GM10266 (cell line): ENCODE data around the gene GMPR.
"Not testable (repeated sequence)": the region's sequence is repeated elsewhere in the genome, so short reads cannot be mapped to it uniquely, and the experiment has no call there.

Source experiments
- DNase-seq: peaks from one replicate; pipeline ENCODE4 v3.0.0; 2012; ENCODE audit errors: extremely low spot score
- CTCF ChIP-seq: IDR thresholded peaks from 2 replicates; pipeline ENCODE4 v1.5.1; 2012; ENCODE audit warnings: mild to moderate bottlenecking, low read depth; ENCODE audit not compliant: control insufficient read depth, insufficient read depth; ENCODE audit errors: missing control alignments

Gene GMPR

GRCh38 chr6:16264785-16265184 lies 26.4 kb downstream of the GMPR start:
- no peak for TF ChIP-seq CTCF
- DNase-seq: no peak

DNA sequence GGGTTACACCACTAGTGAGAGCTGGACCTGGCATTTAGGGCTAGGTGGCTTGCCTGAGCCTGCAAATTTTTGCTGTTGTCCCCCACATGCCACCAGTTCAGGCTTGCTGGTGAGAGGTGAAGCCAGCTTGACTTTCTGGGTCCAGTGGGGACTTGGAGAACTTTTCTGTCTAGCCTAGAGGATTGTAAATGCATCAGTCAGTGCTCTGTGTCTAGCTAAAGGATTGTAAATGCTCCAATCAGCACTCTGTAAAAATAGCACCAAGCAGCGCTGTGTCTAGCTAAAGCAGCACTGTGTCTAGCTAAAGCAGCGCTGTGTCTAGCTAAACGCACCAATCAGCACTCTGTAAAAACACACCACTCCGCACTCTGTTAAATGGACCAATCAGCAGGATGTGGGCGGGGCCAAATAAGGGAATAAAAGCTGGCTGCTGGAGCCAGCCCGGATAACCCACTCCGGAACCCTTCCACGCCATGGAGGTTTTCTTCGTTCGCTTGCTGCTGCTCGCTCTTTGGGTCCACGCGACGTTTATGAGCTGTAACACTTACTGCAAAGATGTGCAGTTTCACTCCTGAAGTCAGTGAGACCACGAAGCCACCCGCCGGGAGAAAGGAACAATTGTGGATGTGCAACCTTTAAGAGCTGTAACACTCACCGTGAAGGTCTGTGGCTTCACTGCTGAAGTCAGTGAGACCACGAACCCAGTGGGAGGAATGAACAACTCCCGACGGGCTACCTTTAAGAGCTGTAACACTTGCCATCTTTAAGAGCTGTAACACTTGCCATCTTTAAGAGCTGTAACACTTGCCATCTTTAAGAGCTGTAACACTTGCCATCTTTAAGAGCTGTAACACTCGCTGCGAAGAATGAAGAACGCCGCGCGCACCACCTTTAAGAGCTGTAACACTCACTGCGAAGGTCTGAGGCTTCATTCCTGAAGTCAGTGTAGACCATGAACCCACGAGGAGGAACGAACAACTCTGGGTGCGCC lies 27.3 kb downstream of the GMPR start:
- TF ChIP-seq CTCF: no peak
- no peak for DNase-seq

- no peak for TF ChIP-seq CTCF
Observed at GRCh38 chr6:16267428-16268263, 29.3 kb downstream of the GMPR start.

GRCh38 chr6:16269442-16270070 lies 31.2 kb downstream of the GMPR start:
- not testable (repeated sequence) for DNase-seq

More at GRCh38 chr6:16267428-16268263, 29.3 kb downstream of the GMPR start:
- no peak for DNase-seq

DNA sequence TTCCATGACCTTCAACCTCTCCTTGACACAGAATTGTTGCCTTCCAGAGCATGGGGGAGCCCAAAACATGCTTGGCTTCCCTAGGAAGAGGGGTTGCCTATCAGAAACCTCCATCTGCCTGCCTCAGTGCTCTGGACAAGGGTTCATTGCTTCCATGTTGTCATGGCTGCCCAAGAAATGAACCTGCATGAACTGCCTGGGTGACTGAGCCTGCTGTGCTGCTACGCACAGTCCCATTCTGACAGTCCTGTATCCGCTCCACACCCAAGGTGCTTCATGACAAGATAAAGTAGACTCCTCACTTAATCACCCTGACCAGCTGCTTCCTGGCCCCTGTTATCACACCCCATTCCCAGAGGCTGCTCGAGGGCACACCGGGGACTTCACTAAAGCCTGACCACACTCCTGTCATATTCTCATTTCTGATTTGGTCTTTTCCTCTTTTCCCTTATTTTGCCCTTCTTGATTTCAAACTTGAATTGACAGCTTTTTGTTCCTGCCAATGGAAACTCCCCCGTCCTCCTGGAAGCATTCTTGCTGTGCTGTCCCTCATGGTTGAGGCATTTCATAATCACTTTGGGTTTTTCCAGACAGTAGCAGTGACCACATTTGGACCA lies 31.9 kb downstream of the GMPR start:
- TF ChIP-seq CTCF: no peak

DNA sequence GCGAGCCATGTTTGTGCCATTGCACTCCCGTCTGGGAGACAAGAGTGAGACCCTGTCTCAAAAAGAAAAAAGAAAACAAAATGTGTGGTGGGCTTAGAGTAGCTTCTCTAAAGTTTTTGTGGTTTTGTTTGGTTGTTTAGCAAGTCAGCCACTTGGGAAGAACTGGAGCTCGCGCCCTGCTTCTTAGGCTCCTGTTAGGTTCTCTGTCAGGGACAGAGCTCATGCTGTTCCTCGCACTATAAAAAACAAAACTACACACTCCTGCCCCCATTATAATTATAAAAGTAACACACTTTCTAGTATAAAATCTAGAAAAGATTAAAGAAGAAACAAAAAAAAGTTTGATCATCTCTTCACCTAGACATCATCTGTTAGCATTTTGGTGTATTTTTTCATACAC lies 33.0 kb downstream of the GMPR start:
- no peak for TF ChIP-seq CTCF

More for the DNA sequence above, 31.9 kb downstream of the GMPR start:
- no peak for DNase-seq

DNA sequence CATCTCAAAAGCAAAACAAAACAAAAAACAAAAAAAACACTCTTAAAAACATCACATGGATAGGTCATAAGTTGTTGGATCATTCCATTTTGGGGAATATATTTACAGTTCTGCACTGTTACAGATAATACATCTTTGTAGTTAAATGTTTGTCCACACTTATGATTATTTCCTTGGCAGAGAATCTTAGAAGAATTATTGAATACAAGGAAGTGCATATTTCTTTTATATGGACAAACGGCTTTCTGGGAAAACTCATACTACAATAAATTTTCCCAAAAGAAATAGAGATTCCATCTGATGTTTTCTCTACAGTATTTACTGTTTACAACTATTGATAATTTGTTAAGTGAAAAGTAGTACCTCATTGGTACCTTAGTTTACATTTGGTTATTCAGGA lies 33.8 kb downstream of the GMPR start:
- no peak for TF ChIP-seq CTCF
- DNase-seq: no peak

More for the DNA sequence above, 33.0 kb downstream of the GMPR start:
- no peak for DNase-seq
